HCT116 (cell line): Measurements from ENCODE around the gene CPED1. TPM values are rescaled to one million over a fixed set of nuclear protein-coding genes. Genes with fewer than 3 reads are reported as not detected.

Source experiments
- ATAC-seq: fragments of 200-7000 bp; cut with Tn5 transposase; 2 replicates; pipeline ENCODE4 v1.9.1; 2020; ENCODE audit warnings: mild to moderate bottlenecking, moderate library complexity
- BruUV-seq: library from RNA; stranded (reverse); fragments of 400-500 nt; replicated peaks from 2 replicates; lab custom pipeline; 2021; lab: Mats Ljungman, UMichigan
- CTCF ChIA-PET: fragments of 300-600 bp; sonication (Branson Sonifier 250); formaldehyde crosslinking; loops from one replicate; lab custom pipeline; 2021; ENCODE audit warnings: antibody characterized with exemption; lab: Charles Lee
- POLR2A ChIA-PET: fragments of 300-600, 350-600 bp; sonication (Branson Sonifier 250); formaldehyde crosslinking; loops from one replicate; lab custom pipeline; 2021; ENCODE audit warnings: antibody characterized with exemption; lab: Charles Lee
- RAD21 ChIA-PET, 2 experiments: fragments of 300-600 bp; sonication (Branson Sonifier 250); formaldehyde crosslinking; loops; one replicate each; lab custom pipeline; 2023; ENCODE audit warnings: low total read pairs in 2 of 2; ENCODE audit not compliant: uncharacterized antibody in 2 of 2, unreplicated experiment in 2 of 2, low non-redundant PET in 1 of 2; lab: Charles Lee
- DNase-seq: peaks from one replicate; pipeline ENCODE4 v3.0.0-alpha.2; 2010; ENCODE audit warnings: low read depth, low spot score
- H2AFZ ChIP-seq: fragments of 200-600 bp; shearing (Covaris generic), sonication (generic); 2 replicates; pipeline ENCODE4 v1.6.1; 2017; ENCODE audit warnings: low read depth, mixed run types, mixed read lengths, antibody characterized with exemption, low read length; ENCODE audit not compliant: poor library complexity, severe bottlenecking
- H3K27ac ChIP-seq: 2 replicates; pipeline ENCODE4 v1.5.1; 2012; ENCODE audit warnings: low read depth, low read length
- H3K27me3 ChIP-seq: fragments of 200-600 bp; sonication (generic); 2 replicates; pipeline ENCODE4 v1.6.1; 2016; ENCODE audit warnings: mixed run types, low read length, mixed read lengths; ENCODE audit not compliant: insufficient read depth
- H3K36me3 ChIP-seq, 2 experiments: fragments of 200-500 bp in 1 of 2; fragments of 200-600 bp in 1 of 2; sonication (Bioruptor generic) in 1 of 2; sonication (generic) in 1 of 2; 2 replicates each; pipeline versions ENCODE4 v1.5.1 to v1.6.1; 2014 to 2016; ENCODE audit warnings: low read length in 2 of 2, inconsistent platforms in 1 of 2, mixed read lengths in 1 of 2, mixed run types in 1 of 2; ENCODE audit not compliant: insufficient read depth in 2 of 2, control insufficient read depth in 1 of 2
- H3K4me1 ChIP-seq, 2 experiments: fragments of 200-600 bp in 1 of 2; sonication (generic) in 1 of 2; 2 replicates each; pipeline versions ENCODE4 v1.5.1 to v1.6.1; 2012 to 2017; ENCODE audit warnings: low read length in 2 of 2, inconsistent platforms in 1 of 2, mild to moderate bottlenecking in 1 of 2, mixed read lengths in 1 of 2, mixed run types in 1 of 2, moderate library complexity in 1 of 2; ENCODE audit not compliant: insufficient read depth in 2 of 2, control insufficient read depth in 1 of 2
- H3K4me2 ChIP-seq: fragments of 200-600 bp; sonication (generic); 2 replicates; pipeline ENCODE4 v1.6.1; 2017; ENCODE audit warnings: mixed run types, low read length, mixed read lengths
- H3K4me3 ChIP-seq, 2 experiments: fragments of 200-600 bp in 1 of 2; sonication (generic) in 1 of 2; replicated peaks in 1 of 2; 2 replicates each; pipeline ENCODE4 v1.5.1; 2011 to 2016; ENCODE audit warnings: low read length in 2 of 2, control low read depth in 1 of 2, low read depth in 1 of 2, mild to moderate bottlenecking in 1 of 2, mixed read lengths in 1 of 2, mixed run types in 1 of 2
- H3K79me2 ChIP-seq: fragments of 200-600 bp; sonication (generic); 2 replicates; pipeline ENCODE4 v1.6.1; 2017; ENCODE audit warnings: mild to moderate bottlenecking, mixed run types, low read length, moderate library complexity, mixed read lengths; ENCODE audit not compliant: insufficient read depth
- H3K9ac ChIP-seq: fragments of 200-600 bp; sonication (generic); 2 replicates; pipeline ENCODE4 v1.6.1; 2016; ENCODE audit warnings: low read length, mixed read lengths
- H3K9me2 ChIP-seq: fragments of 200-600 bp; sonication (generic), shearing (Covaris generic); 2 replicates; pipeline ENCODE4 v1.6.1; 2017; ENCODE audit warnings: mixed run types, mild to moderate bottlenecking, moderate library complexity; ENCODE audit not compliant: insufficient read depth
- H3K9me3 ChIP-seq, 2 experiments: fragments of 200-500 bp in 1 of 2; fragments of 200-600 bp in 1 of 2; sonication (Bioruptor generic) in 1 of 2; sonication (generic) in 1 of 2; 2 replicates each; pipeline ENCODE4 v1.6.1; 2014 to 2017; ENCODE audit warnings: low read length in 2 of 2, mixed read lengths in 2 of 2, inconsistent platforms in 1 of 2, low read depth in 1 of 2, mild to moderate bottlenecking in 1 of 2, mixed run types in 1 of 2, moderate library complexity in 1 of 2; ENCODE audit not compliant: control insufficient read depth in 1 of 2, insufficient read depth in 1 of 2
- H4K20me1 ChIP-seq: fragments of 200-600 bp; sonication (generic), shearing (Covaris generic); 2 replicates; pipeline ENCODE4 v1.6.1; 2017; ENCODE audit warnings: mixed run types, mild to moderate bottlenecking, moderate library complexity; ENCODE audit not compliant: insufficient read depth
- ATF3 ChIP-seq: IDR thresholded peaks from 2 replicates; pipeline ENCODE4 v1.6.1; 2012
- CTCF ChIP-seq, 3 experiments: fragments of 200-600 bp in 1 of 3; sonication (generic) in 1 of 3; IDR thresholded peaks in 2 of 3; conservative IDR thresholded peaks in 1 of 3; 2 replicates each; pipeline ENCODE4 v1.5.1; 2012 to 2017; ENCODE audit warnings: low read depth in 2 of 3, low read length in 2 of 3, antibody characterized with exemption in 1 of 3, borderline replicate concordance in 1 of 3, control low read depth in 1 of 3, mild to moderate bottlenecking in 1 of 3, mixed read lengths in 1 of 3, mixed run types in 1 of 3, moderate library complexity in 1 of 3; ENCODE audit not compliant: insufficient read depth in 1 of 3
- JUND ChIP-seq: IDR thresholded peaks from 2 replicates; pipeline ENCODE4 v1.6.1; 2012
- POLR2A ChIP-seq: IDR thresholded peaks from 2 replicates; pipeline ENCODE4 v1.7.0; 2011; ENCODE audit warnings: borderline replicate concordance; ENCODE audit not compliant: insufficient read depth, insufficient read length; ENCODE audit errors: extremely low read depth
- POLR2AphosphoS5 ChIP-seq: IDR thresholded peaks from 2 replicates; pipeline ENCODE4 v1.6.1; 2011; ENCODE audit warnings: mild to moderate bottlenecking, low read depth, low read length, moderate library complexity
- RAD21 ChIP-seq: IDR thresholded peaks from 2 replicates; pipeline ENCODE4 v1.6.1; 2012; ENCODE audit warnings: low read depth, mild to moderate bottlenecking
- SIN3A ChIP-seq: IDR thresholded peaks from 2 replicates; pipeline ENCODE4 v1.6.1; 2012; ENCODE audit warnings: low read depth
- SP1 ChIP-seq: IDR thresholded peaks from 2 replicates; pipeline ENCODE4 v1.6.1; 2012; ENCODE audit warnings: low read depth
- TCF7L2 ChIP-seq: IDR thresholded peaks from 2 replicates; pipeline ENCODE4 v1.7.0; 2011; ENCODE audit warnings: borderline replicate concordance, inconsistent platforms; ENCODE audit not compliant: insufficient read depth, insufficient read length; ENCODE audit errors: extremely low read depth
- YY1 ChIP-seq: IDR thresholded peaks from 2 replicates; pipeline ENCODE4 v1.6.1; 2011; ENCODE audit warnings: low read length, low read depth, moderate library complexity, mild to moderate bottlenecking; ENCODE audit not compliant: insufficient replicate concordance; ENCODE audit errors: extremely low read depth
- ZBTB33 ChIP-seq: IDR thresholded peaks from 2 replicates; pipeline ENCODE4 v1.6.1; 2011; ENCODE audit warnings: mild to moderate bottlenecking, low read length, moderate library complexity; ENCODE audit not compliant: insufficient replicate concordance; ENCODE audit errors: extremely low read depth
- intact Hi-C: fragments of 100-400 bp; cut with micrococcal nuclease; formaldehyde crosslinking; loops from 2 replicates; pipeline ENCODE4 v1.10.0; 2022
- total RNA-seq: library from RNA; stranded (reverse); gene quantifications from one replicate; pipeline ENCODE4 v1.2.1, GENCODE V29; 2021; ENCODE audit not compliant: unreplicated experiment

The CPED1 gene
- total RNA-seq, 1 experiment from 2014 or later: 1.2 TPM

- TF ChIP-seq SP1 (peak; percentile 11; the same call in 1 of the 2 replicates), SIN3A (peak; percentile 26; the same call in 1 of the 2 replicates), POLR2AphosphoS5 (peak; percentile 42)
These were observed 341.7 kb downstream of the CPED1 start (continued) for GRCh38 chr7:121330053-121330833.

- no peak for DNase-seq
- Histone ChIP-seq H3K4me3 (peak overlapping the region; percentile 55 to 88), H3K27ac (peak overlapping the region; percentile 92; the same call in 1 of the 2 replicates), H3K4me2 (peak overlapping the region; percentile 88), H3K79me2 (peaks cover 73% of the 10 kb centered on the region), H2AFZ (no peak overlapping the region), H3K4me1 (peaks cover 32 to 69% of the 10 kb centered on the region in 2 experiments; a peak in 3 of 4 replicates), H4K20me1 (no peaks in the 10 kb centered on the region), H3K36me3 (peaks cover 26 to 38% of the 10 kb centered on the region in 2 experiments), H3K27me3 (no peaks in the 10 kb centered on the region), H3K9me3 (no peaks in the 10 kb centered on the region), H3K9me2 (no peaks in the 10 kb centered on the region), H3K9ac (peak overlapping the region; percentile 79)
- CTCF ChIA-PET: interaction anchor here (0.8 to 1.2 kb wide), 2 partner anchors 66 to 663 kb away, joined by 3 to 4 read pairs; no protein-coding TSS in a partner anchor
- TF ChIP-seq ATF3: no peak
- TF ChIP-seq JUND: peak; percentile 4; the same call in 1 of the 2 replicates
- no TSS peak for BruUV-seq
- POLR2A ChIA-PET: interaction anchor here (1.8 kb wide), 1 partner anchor 36 kb away, joined by 4 read pairs; no protein-coding TSS in a partner anchor
- intact Hi-C loops: loop anchor here (5.0 to 10.0 kb wide), 2 partner anchors 204 to 346 kb away; partner anchors contain the start of gene CPED1
- RAD21 ChIA-PET: no interaction called here
- no peak for ATAC-seq
These were observed 342.5 kb downstream of the CPED1 start for GRCh38 chr7:121331048-121331447.

GRCh38 chr7:121331574-121331973 lies 343.1 kb downstream of the CPED1 start:
- no TSS peak for BruUV-seq
- Histone ChIP-seq H4K20me1 (no peaks in the 10 kb centered on the region), H3K9me3 (no peaks in the 10 kb centered on the region), H3K4me2 (peak overlapping the region; percentile 88), H3K4me3 (peak overlapping the region; percentile 55 to 88; a peak in 2 of 4 replicates), H3K79me2 (peaks cover 78% of the 10 kb centered on the region), H3K27me3 (no peaks in the 10 kb centered on the region), H3K9ac (peak overlapping the region; percentile 79), H3K27ac (peak overlapping the region; percentile 92), H3K36me3 (peaks cover 28 to 38% of the 10 kb centered on the region in 2 experiments), H2AFZ (no peak overlapping the region), H3K4me1 (peaks cover 29 to 68% of the 10 kb centered on the region in 2 experiments; a peak in 3 of 4 replicates), H3K9me2 (no peaks in the 10 kb centered on the region)
- intact Hi-C loops: loop anchor here (5.0 to 10.0 kb wide), 2 partner anchors 204 to 347 kb away; partner anchors contain the start of gene CPED1
- ChIA-PET RAD21 (no interaction called here), CTCF (interaction anchor here (1.2 kb wide), 1 partner anchor 65 kb away, joined by 4 read pairs; no protein-coding TSS in a partner anchor), POLR2A (no interaction called here)
- ATAC-seq: no peak
- DNase-seq: no peak
- TF ChIP-seq SIN3A (no peak), YY1 (no peak), POLR2A (no peak), RAD21 (no peak), TCF7L2 (no peak), CTCF (IDR thresholded peaks at IDR 0.05 in 2 of 3, conservative IDR thresholded peaks at IDR 0.05 in 1 of 3; ENCODE audit: borderline replicate concordance in 1 of 3, insufficient read depth in 1 of 3, low read depth in 2 of 3, low read length in 2 of 3) (no peak), ZBTB33 (no peak)
